Testis (tissue), 3 donors: ENCODE results near the gene PPP1R14C. TPM values are rescaled to one million over a fixed set of nuclear protein-coding genes. Genes with fewer than 3 reads are reported as not detected.

Source experiments
- DNase-seq: peaks from one replicate; pipeline ENCODE4 v3.0.0-alpha.2; 2019
- H3K27ac ChIP-seq, 2 donors: fragments of 200-600 bp; sonication (generic); one replicate each; pipeline ENCODE4 v1.5.1; 2019
- H3K27me3 ChIP-seq: fragments of 200-600 bp; sonication (generic); one replicate; pipeline ENCODE4 v1.5.1; 2019
- H3K36me3 ChIP-seq: fragments of 200-600 bp; sonication (generic); one replicate; pipeline ENCODE4 v1.5.1; 2017; ENCODE audit warnings: low read depth; ENCODE audit errors: missing control alignments
- H3K4me1 ChIP-seq: fragments of 200-600 bp; sonication (generic); one replicate; pipeline ENCODE4 v1.5.1; 2019
- H3K4me3 ChIP-seq, 2 donors: fragments of 200-600 bp; sonication (generic); one replicate each; pipeline ENCODE4 v1.5.1; 2017 to 2019
- H3K9me3 ChIP-seq: fragments of 200-600 bp; sonication (generic); one replicate; pipeline ENCODE4 v1.5.1; 2017
- CTCF ChIP-seq, 3 experiments: fragments of 450-650 bp in 2 of 3; fragments of 200-600 bp in 1 of 3; sonication (generic) in 1 of 3; IDR thresholded peaks; one replicate each; pipeline ENCODE4 v1.5.1; 2016 to 2019; ENCODE audit warnings: antibody characterized with exemption in 3 of 3, mild to moderate bottlenecking in 2 of 3, moderate library complexity in 1 of 3
- POLR2A ChIP-seq: fragments of 450-650 bp; IDR thresholded peaks from one replicate; pipeline ENCODE4 v1.6.1; 2017; ENCODE audit warnings: antibody characterized with exemption, mild to moderate bottlenecking, moderate library complexity
- WGBS, 2 donors: methylation state at CpG; one replicate each; pipeline ENCODE4 v1.1.5; 2018; 5-methylcytosine and 5-hydroxymethylcytosine counted together
- intact Hi-C: fragments of 100-400 bp; cut with DNase I; formaldehyde crosslinking; loops from one replicate; pipeline ENCODE4 v1.15.1; 2023; ENCODE audit warnings: low total_unique reads
- polyA plus RNA-seq: library from polyadenylated mRNA; stranded (reverse); fragments of 350-450 nt; fragmentation: Illumina TruSeq; extraction: RNeasy Lipid Tissue Mini Kit (QIAGEN cat#74804); gene quantifications from one replicate; pipeline ENCODE4 v1.2.3, GENCODE V29; 2014; ENCODE audit warnings: low read depth, low replicate concordance; ENCODE audit not compliant: insufficient read depth
- total RNA-seq, 2 donors: library from RNA; depleted of rRNA; stranded (reverse); fragments of >200 nt; gene quantifications; one replicate each; pipeline ENCODE4 v1.2.3, GENCODE V29; 2016

The PPP1R14C gene
- total and polyA plus RNA-seq, 3 donors from 2014 or later = 11.1 to 27.1 (median 22.4) TPM

GRCh38 chr6:150293423-150294173, 150.8 kb downstream of the PPP1R14C start:
- H3K27ac ChIP-seq = no peak overlapping the region
- DNase-seq = no peak
- H3K9me3 ChIP-seq = no peaks in the 10 kb centered on the region
- no peaks in the 10 kb centered on the region for H3K36me3 ChIP-seq
- no peak for TF ChIP-seq CTCF (IDR thresholded peaks at IDR 0.05)
- no peaks in the 10 kb centered on the region for H3K27me3 ChIP-seq
- no peak overlapping the region for H3K4me3 ChIP-seq
- intact Hi-C loops = no loop called here
- H3K4me1 ChIP-seq = no peaks in the 10 kb centered on the region
- WGBS, 2 donors = 71 to 76% methylated on average over 2 of the region's 2 CpGs

- DNase-seq = no peak
- Histone ChIP-seq H3K9me3 (no peaks in the 10 kb centered on the region), H3K36me3 (no peaks in the 10 kb centered on the region), H3K4me1 (no peaks in the 10 kb centered on the region), H3K27me3 (no peaks in the 10 kb centered on the region), H3K4me3 (no peak overlapping the region), H3K27ac (no peak overlapping the region)
- TF ChIP-seq POLR2A = no peak
- TF ChIP-seq CTCF (IDR thresholded peaks at IDR 0.05) = no peak
- intact Hi-C loops = no loop called here
- 88 to 94% methylated on average over 2 of the region's 2 CpGs for WGBS, 2 donors
Observed at GRCh38 chr6:150296890-150297289, 154.0 kb downstream of the PPP1R14C start.

- Histone ChIP-seq H3K27me3 (no peaks in the 10 kb centered on the region), H3K4me3 (no peak overlapping the region), H3K36me3 (no peaks in the 10 kb centered on the region), H3K4me1 (no peaks in the 10 kb centered on the region), H3K9me3 (no peaks in the 10 kb centered on the region), H3K27ac (no peak overlapping the region)
- intact Hi-C loops = no loop called here
- 69% methylated on average over 3 of the region's 3 CpGs for WGBS, 2 donors
- DNase-seq = peak; percentile 48
- TF ChIP-seq POLR2A (no peak), CTCF (IDR thresholded peaks at IDR 0.05) (no peak)
Observed at GRCh38 chr6:150297327-150298029, 154.6 kb downstream of the PPP1R14C start.

GRCh38 chr6:150298030-150298380, 155.2 kb downstream of the PPP1R14C start:
- Histone ChIP-seq H3K36me3 (no peaks in the 10 kb centered on the region), H3K27ac (no peak overlapping the region), H3K9me3 (no peaks in the 10 kb centered on the region), H3K4me3 (no peak overlapping the region), H3K27me3 (no peaks in the 10 kb centered on the region), H3K4me1 (no peaks in the 10 kb centered on the region)
- TF ChIP-seq CTCF (IDR thresholded peaks at IDR 0.05) = no peak
- no peak for TF ChIP-seq POLR2A
- intact Hi-C loops = no loop called here
- 92 to 97% methylated on average over 2 of the region's 2 CpGs for WGBS, 2 donors
- DNase-seq = no peak
